WI38 (cell line): ENCODE data around the gene CKM.
"Not testable (repeated sequence)": the region's sequence is repeated elsewhere in the genome, so short reads cannot be mapped to it uniquely, and the experiment has no call there.

ENCODE experiments used
- H3K4me3 ChIP-seq: 2 replicates; pipeline ENCODE4 v1.5.1; 2011; ENCODE audit warnings: low read depth, mild to moderate bottlenecking, control low read depth, low read length
- TF ChIP-seq, protein P1 (sequence below): IDR thresholded peaks from 2 replicates; pipeline ENCODE4 v1.5.1; 2012; ENCODE audit warnings: low read depth, mild to moderate bottlenecking, control low read depth, low read length

The CKM gene

DNA sequence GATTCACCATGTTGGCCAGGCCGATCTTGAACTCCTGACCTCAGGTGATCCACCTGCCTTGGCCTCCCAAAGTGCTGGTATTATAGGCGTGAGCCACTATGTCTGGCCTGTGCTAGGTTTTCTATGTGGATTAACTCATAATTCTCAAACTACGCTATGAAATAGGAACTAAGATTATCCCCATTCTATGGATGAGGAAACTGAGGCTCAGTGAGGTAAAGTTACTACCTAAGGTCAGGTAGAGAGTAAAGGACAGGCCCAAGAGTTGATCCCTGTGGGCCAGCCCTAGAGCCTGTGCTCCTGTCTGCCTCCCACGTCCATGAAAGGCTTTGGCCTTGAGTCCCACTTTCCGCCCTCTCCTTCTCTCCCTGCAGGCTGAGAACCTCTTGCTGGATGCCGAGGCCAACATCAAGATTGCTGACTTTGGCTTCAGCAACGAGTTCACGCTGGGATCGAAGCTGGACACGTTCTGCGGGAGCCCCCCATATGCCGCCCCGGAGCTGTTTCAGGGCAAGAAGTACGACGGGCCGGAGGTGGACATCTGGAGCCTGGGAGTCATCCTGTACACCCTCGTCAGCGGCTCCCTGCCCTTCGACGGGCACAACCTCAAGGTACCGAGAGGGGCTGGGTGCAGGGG lies 51.5 kb downstream of the CKM start:
- H3K4me3 ChIP-seq = no peak overlapping the region
- TF ChIP-seq, protein P1, sequence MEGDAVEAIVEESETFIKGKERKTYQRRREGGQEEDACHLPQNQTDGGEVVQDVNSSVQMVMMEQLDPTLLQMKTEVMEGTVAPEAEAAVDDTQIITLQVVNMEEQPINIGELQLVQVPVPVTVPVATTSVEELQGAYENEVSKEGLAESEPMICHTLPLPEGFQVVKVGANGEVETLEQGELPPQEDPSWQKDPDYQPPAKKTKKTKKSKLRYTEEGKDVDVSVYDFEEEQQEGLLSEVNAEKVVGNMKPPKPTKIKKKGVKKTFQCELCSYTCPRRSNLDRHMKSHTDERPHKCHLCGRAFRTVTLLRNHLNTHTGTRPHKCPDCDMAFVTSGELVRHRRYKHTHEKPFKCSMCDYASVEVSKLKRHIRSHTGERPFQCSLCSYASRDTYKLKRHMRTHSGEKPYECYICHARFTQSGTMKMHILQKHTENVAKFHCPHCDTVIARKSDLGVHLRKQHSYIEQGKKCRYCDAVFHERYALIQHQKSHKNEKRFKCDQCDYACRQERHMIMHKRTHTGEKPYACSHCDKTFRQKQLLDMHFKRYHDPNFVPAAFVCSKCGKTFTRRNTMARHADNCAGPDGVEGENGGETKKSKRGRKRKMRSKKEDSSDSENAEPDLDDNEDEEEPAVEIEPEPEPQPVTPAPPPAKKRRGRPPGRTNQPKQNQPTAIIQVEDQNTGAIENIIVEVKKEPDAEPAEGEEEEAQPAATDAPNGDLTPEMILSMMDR = no peak

DNA sequence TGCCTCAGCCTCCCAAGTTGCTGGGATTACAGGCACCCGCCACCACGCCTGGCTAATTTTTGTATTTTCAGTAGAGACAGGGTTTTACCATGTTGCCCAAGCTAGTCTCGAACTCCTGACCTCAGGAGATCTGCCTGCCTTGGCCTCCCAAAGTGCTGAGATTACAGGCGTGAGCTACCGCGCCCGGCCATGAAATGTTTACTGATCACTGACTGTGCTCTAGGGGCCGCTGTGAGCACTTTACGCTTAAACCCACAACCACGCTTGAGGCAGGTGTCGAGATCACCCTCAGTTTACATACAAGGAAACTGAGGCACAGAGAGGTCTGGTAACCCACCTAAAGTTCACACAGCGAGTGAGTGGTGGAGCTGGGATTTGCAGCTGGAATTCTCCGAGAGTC lies 52.7 kb downstream of the CKM start:
- not testable (repeated sequence) for H3K4me3 ChIP-seq

DNA sequence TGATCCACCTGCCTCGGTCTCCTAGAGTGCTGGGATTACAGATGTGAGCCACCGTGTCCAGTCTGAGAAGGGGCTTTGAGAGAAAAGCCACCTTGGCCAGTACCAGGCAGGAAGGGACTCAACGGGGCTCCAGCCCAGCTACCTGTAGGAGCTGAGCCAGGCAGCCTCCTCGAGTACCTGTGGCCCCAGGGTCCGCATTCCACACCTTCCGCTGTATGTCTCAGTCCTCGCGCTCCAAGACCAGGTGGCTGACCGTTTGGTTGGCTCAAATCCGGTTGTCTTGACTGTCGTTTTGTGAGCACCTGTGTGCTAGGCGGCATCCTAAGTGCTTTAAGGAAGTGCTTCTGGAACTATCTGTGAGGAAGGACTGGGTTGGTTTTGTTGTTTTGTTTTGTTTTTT lies 55.4 kb downstream of the CKM start:
- H3K4me3 ChIP-seq = no peak overlapping the region
- TF ChIP-seq, protein P1 = no peak

DNA sequence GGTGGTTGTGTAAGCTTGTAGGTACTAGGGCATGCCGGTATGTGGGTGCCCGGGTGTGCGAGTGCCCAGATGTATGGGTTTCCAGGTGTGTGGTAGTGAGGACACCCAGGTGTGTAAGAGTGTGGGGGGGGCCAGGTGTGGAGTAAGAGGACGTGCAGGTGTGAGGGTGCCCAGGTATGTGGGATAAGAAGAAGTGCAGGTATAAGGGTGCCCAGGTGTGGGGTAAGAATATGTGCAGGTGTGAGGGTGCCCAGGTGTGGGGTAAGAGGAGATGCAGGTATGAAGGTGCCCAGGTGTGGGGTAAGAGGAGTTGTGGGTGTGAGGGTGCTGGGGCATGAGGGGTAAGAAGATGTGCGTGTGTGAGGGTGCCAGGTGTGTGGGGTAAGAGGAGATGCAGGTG lies 57.3 kb downstream of the CKM start:
- TF ChIP-seq, protein P1 = no peak
- no peak overlapping the region for H3K4me3 ChIP-seq

DNA sequence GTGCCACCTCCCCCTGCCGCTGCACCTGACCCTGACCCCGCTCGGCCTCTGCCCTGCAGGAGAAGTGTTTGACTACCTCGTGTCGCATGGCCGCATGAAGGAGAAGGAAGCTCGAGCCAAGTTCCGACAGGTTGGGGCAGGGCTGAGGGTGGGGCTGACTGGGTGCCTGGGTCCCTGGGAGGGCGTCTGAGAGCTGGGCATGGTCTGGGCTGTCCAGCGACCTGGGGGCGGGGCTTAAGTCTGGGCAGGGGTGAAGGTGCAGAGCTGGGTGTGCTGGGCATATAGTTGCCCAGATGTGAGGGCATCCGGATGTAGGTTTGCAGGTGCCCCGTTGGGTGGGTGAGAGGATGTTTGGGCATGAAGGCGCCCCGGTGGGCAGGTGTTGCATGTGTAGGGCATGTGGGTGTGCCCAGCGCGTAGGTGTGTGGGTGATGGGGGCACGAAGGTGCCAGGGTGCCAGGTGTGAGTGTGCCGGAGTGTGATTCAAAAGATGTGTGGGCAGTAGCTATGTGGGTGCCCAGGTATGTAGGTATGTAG lies 57.8 kb downstream of the CKM start:
- H3K4me3 ChIP-seq = no peak overlapping the region

DNA sequence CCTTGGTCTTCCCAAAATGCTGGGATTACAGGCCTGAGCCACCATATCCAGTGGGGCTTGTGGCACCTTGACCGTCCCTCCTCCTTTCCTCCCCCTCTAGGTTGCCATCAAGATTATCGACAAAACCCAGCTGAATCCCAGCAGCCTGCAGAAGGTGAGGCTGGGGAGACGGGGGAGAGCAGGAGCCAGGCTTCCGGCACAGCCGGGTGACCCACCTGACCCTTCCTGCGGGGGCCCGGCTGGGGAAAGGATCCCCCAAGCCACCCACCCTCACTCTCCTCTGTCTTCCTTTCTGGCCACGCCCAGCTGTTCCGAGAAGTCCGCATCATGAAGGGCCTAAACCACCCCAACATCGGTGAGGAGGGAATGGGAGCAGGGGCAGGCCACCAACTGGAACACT lies 59.7 kb downstream of the CKM start:
- no peak overlapping the region for H3K4me3 ChIP-seq
- TF ChIP-seq, protein P1 = no peak

More for the DNA sequence above, 57.8 kb downstream of the CKM start:
- TF ChIP-seq, protein P1 = no peak

DNA sequence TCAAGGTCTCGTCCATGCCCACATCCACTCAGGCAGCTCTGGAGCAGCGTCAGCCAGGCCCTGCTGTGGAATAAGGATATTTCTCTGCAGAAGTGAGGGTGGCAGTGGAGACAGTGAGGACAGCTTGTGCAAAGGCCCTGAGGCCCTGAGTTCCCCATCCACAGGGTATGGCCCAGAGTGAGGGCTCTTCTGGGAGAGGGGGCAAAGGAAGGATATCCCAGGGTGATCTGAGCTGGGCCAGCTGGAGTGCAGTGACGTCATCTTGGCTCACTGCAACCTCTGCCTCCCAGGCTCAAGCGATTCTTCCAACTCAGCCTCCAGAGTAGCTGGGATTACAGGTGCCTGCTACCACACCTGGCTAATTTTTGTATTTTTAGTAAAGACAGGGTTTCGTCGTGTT lies 60.1 kb downstream of the CKM start:
- no peak overlapping the region for H3K4me3 ChIP-seq
- TF ChIP-seq, protein P1 = no peak

DNA sequence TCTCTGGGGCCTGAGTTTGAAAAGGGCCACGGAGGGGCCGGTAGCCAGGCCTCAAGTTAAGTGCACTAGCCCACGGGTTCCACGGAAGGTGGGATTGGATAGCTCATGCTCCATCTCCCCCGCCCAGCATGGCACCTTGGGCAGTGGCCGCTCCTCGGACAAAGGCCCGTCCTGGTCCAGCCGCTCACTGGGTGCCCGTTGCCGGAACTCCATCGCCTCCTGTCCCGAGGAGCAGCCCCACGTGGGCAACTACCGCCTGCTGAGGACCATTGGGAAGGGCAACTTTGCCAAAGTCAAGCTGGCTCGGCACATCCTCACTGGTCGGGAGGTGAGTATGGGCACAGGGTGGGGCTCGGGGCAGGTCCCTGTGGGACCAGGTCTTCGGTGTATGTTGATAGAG lies 63.8 kb downstream of the CKM start:
- TF ChIP-seq, protein P1 = no peak

More for the DNA sequence above, 63.8 kb downstream of the CKM start:
- no peak overlapping the region for H3K4me3 ChIP-seq
